Kidney (tissue), 14 donors: ENCODE data around the gene STYXL1. TPM values are rescaled to one million over a fixed set of nuclear protein-coding genes. Genes with fewer than 3 reads are reported as not detected.

Experiments
- DNase-seq, 5 donors: peaks; one replicate each; pipeline ENCODE4 v3.0.0-alpha.2; 2013 to 2020
- FAIRE-seq: peaks from 2 replicates; lab custom pipeline; 2012; peaks lifted over from hg19 to GRCh38; lab: Jason Lieb, UNC
- H3K27ac ChIP-seq, 2 donors: one replicate each; pipeline ENCODE4 v1.7.0; 2013; ENCODE audit warnings: low read depth in 2 of 2, low read length in 2 of 2, inconsistent platforms in 1 of 2
- H3K27me3 ChIP-seq: one replicate; pipeline ENCODE4 v1.7.1; 2013; ENCODE audit warnings: low read length, inconsistent platforms; ENCODE audit not compliant: control insufficient read depth, insufficient read depth
- H3K36me3 ChIP-seq, 3 donors: one replicate each; pipeline versions ENCODE4 v1.7.0 to v1.7.1; 2013; ENCODE audit warnings: low read length in 3 of 3, control low read depth in 1 of 3, inconsistent platforms in 1 of 3; ENCODE audit not compliant: insufficient read depth in 3 of 3, control insufficient read depth in 2 of 3
- H3K4me1 ChIP-seq, 3 donors: one replicate each; pipeline versions ENCODE4 v1.7.0 to v1.7.1; 2013; ENCODE audit warnings: low read length in 3 of 3, inconsistent platforms in 1 of 3, low read depth in 1 of 3; ENCODE audit not compliant: control insufficient read depth in 2 of 3, insufficient read depth in 2 of 3
- H3K4me3 ChIP-seq, 3 donors: one replicate each; pipeline versions ENCODE4 v1.7.0 to v1.8.1; 2013; ENCODE audit warnings: low read length in 3 of 3, control low read depth in 1 of 3, inconsistent platforms in 1 of 3
- H3K9ac ChIP-seq, 3 donors: one replicate each; pipeline versions ENCODE4 v1.7.0 to v1.7.1; 2013; ENCODE audit warnings: low read length in 3 of 3, control low read depth in 1 of 3, inconsistent platforms in 1 of 3
- H3K9me3 ChIP-seq, 3 donors: one replicate each; pipeline versions ENCODE4 v1.7.0 to v1.7.1; 2013; ENCODE audit warnings: low read length in 3 of 3, control low read depth in 1 of 3, inconsistent platforms in 1 of 3; ENCODE audit not compliant: control insufficient read depth in 2 of 3, insufficient read depth in 1 of 3
- intact Hi-C: fragments of 100-400 bp; cut with DNase I; formaldehyde crosslinking; loops from one replicate; pipeline ENCODE4 v1.11.1; 2022
- polyA plus RNA-seq: library from polyadenylated mRNA; stranded (reverse); fragments of 350-450 nt; fragmentation: Illumina TruSeq; extraction: RNeasy Lipid Tissue Mini Kit (QIAGEN cat#74804); gene quantifications from one replicate; pipeline ENCODE4 v1.2.3, GENCODE V29; 2014; ENCODE audit warnings: low read depth, low replicate concordance; ENCODE audit not compliant: insufficient read depth
- total RNA-seq: library from RNA; stranded (reverse); fragmentation: NEBNext Ultra II Directional; extraction: Animal tissue kit (Norgen Biotek cat#: 25700); gene quantifications from one replicate; pipeline ENCODE4 v1.2.1, GENCODE V29; 2021
- TF ChIP-seq, protein P1 (sequence below): IDR thresholded peaks from 3 replicates; pipeline ENCODE4 v1.5.1; 2012; ENCODE audit warnings: mild to moderate bottlenecking, moderate library complexity, borderline replicate concordance; ENCODE audit not compliant: insufficient read depth; ENCODE audit errors: extremely low read depth
- donor health status: control.
- donor health status: control.
- donor health status: control.
- donor health status: control.
- donor health status: control.
- donor health status: DM: yes; HTN: yes; CAD: no.
- donor health status: Normal renal cell carcinoma (clear cell type).

STYXL1 gene
- total and polyA plus RNA-seq, 2 donors from 2014 or later = 29.9 to 55.5 TPM

GRCh38 chr7:75969182-75969581 is 78.6 kb downstream of the STYXL1 start:
- no peaks in the 10 kb centered on the region for H3K27me3 ChIP-seq
- no peak overlapping the region for H3K9ac ChIP-seq
- peaks cover 0 to 42% (median 37%) of the 10 kb centered on the region in 3 donors for H3K4me1 ChIP-seq
- intact Hi-C loops = no loop called here
- H3K27ac ChIP-seq = peak overlapping the region; percentile 76 to 89
- no peaks in the 10 kb centered on the region for H3K9me3 ChIP-seq
- FAIRE-seq = no peak
- peaks cover 2 to 8% (median 4%) of the 10 kb centered on the region in 3 donors for H3K36me3 ChIP-seq
- DNase-seq = no peak
- no peak overlapping the region for H3K4me3 ChIP-seq
- TF ChIP-seq, protein P1, sequence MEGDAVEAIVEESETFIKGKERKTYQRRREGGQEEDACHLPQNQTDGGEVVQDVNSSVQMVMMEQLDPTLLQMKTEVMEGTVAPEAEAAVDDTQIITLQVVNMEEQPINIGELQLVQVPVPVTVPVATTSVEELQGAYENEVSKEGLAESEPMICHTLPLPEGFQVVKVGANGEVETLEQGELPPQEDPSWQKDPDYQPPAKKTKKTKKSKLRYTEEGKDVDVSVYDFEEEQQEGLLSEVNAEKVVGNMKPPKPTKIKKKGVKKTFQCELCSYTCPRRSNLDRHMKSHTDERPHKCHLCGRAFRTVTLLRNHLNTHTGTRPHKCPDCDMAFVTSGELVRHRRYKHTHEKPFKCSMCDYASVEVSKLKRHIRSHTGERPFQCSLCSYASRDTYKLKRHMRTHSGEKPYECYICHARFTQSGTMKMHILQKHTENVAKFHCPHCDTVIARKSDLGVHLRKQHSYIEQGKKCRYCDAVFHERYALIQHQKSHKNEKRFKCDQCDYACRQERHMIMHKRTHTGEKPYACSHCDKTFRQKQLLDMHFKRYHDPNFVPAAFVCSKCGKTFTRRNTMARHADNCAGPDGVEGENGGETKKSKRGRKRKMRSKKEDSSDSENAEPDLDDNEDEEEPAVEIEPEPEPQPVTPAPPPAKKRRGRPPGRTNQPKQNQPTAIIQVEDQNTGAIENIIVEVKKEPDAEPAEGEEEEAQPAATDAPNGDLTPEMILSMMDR = no peak

DNA sequence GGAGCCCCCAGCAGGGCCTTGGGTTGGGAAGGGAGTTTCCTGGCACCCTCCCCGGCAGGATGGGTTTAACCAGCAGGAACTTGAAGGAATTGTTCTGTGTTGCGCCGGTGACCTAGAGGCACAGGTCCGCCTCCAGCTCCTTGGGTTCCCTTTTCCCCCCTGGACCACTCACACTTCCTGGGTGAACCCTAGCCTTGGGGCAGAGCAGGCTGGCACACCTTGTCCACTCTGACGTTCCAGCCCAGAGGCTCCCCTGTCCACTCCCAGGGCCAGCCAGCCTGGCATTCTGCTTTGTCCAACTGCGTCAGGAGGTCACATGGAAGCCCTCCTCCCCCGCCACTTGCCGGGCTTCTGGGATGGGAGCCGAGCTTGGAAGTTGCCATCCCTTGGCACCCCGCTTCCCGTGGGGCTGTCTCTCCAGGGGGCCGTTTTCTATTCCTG is 79.2 kb downstream of the STYXL1 start:
- DNase-seq = no peak
- no peaks in the 10 kb centered on the region for H3K9me3 ChIP-seq
- peak overlapping the region; percentile 76 to 89 for H3K27ac ChIP-seq
- peaks cover 0 to 42% (median 38%) of the 10 kb centered on the region in 3 donors for H3K4me1 ChIP-seq
- no peak for FAIRE-seq
- no peak overlapping the region for H3K4me3 ChIP-seq
- TF ChIP-seq, protein P1 = no peak
- no peaks in the 10 kb centered on the region for H3K27me3 ChIP-seq
- no peak overlapping the region for H3K9ac ChIP-seq
- H3K36me3 ChIP-seq = peaks cover 0 to 3% (median 0%) of the 10 kb centered on the region in 3 donors
- intact Hi-C loops = no loop called here

- intact Hi-C loops = no loop called here
- TF ChIP-seq, protein P1 = no peak
- FAIRE-seq = no peak
Observed at GRCh38 chr7:75968012-75968411, 79.8 kb downstream of the STYXL1 start.

More at GRCh38 chr7:75968012-75968411, 79.8 kb downstream of the STYXL1 start:
- Histone ChIP-seq H3K9me3 (no peaks in the 10 kb centered on the region), H3K36me3 (no peaks in the 10 kb centered on the region), H3K4me3 (no peak overlapping the region), H3K9ac (no peak overlapping the region), H3K27ac (peak overlapping the region; percentile 71 to 89), H3K27me3 (no peaks in the 10 kb centered on the region), H3K4me1 (peaks cover 0 to 46% (median 42%) of the 10 kb centered on the region in 3 donors)
- no peak for DNase-seq
